ENCODE measurements around the gene SRPK1. TPM values are rescaled to one million over a fixed set of nuclear protein-coding genes. Genes with fewer than 3 reads are reported as not detected.

SRPK1 gene
- total and polyA plus RNA-seq, 10 of the 15 experiments (the other 5 are each of a cell fraction or from before 2014, with no cell fraction given) = 47.4 to 112 (median 85.8) TPM

- SMC1A ChIA-PET (ENCODE audit: uncharacterized antibody, unreplicated experiment) = interaction anchor here (0.6 to 1.5 kb wide), 5 partner anchors 13 to 407 kb away, joined by 3 to 4 read pairs (median 3); partner anchors contain the start of gene SRPK1
- RAD21 ChIA-PET (ENCODE audit: unreplicated experiment) = interaction anchor here (1.2 kb wide), 1 partner anchor 432 kb away, joined by 5 read pairs; no protein-coding TSS in a partner anchor
- BruUV-seq (replicated peaks) = no TSS peak
Measured at GRCh38 chr6:35954333-35954732, 33.4 kb upstream of the SRPK1 start.

More at GRCh38 chr6:35954333-35954732, 33.4 kb upstream of the SRPK1 start:
- ChIA-PET POLR2A (interaction anchor here (0.5 kb wide), 1 partner anchor 1250 kb away, joined by 4 read pairs; no protein-coding TSS in a partner anchor), CTCF (interaction anchor here (0.7 to 3.1 kb wide), 5 partner anchors 9 to 217 kb away, joined by 3 to 16 read pairs (median 3); partner anchors contain the start of gene ARMC12)
- in situ Hi-C loops (cut with MboI) (no loop called here), intact Hi-C loops (cut with micrococcal nuclease; ENCODE audit: unreplicated experiment) (loop anchor here (10.0 kb wide), 1 partner anchor 430 kb away; no protein-coding TSS in a partner anchor)
- Histone ChIP-seq H3K4me3 (no peak overlapping the region), H3K9ac (ENCODE audit: control insufficient read depth, insufficient read depth, low read length) (no peak overlapping the region), H3K27ac (ENCODE audit: control insufficient read depth, insufficient read depth) (no peak overlapping the region), H3K27me3 (replicated peaks in 1 of 2; ENCODE audit: control insufficient read depth in 2 of 2, insufficient read depth in 2 of 2, low read length in 1 of 2) (no peaks in the 10 kb centered on the region; a peak in 1 of 4 replicates), H3K4me2 (ENCODE audit: control insufficient read depth, insufficient read depth) (no peak overlapping the region), H4K20me1 (ENCODE audit: control insufficient read depth, insufficient read depth) (no peaks in the 10 kb centered on the region), H3K36me3 (ENCODE audit: control insufficient read depth in 2 of 2, insufficient read depth in 2 of 2, low read length in 1 of 2) (no peaks in the 10 kb centered on the region), H3K79me2 (ENCODE audit: control insufficient read depth, insufficient read depth, low read length) (no peaks in the 10 kb centered on the region), H2AFZ (ENCODE audit: control insufficient read depth, low read depth, low read length) (no peak overlapping the region), H3K9me3 (replicated peaks; ENCODE audit: control insufficient read depth, insufficient read depth, low read length) (no peaks in the 10 kb centered on the region), H3K4me1 (ENCODE audit: control insufficient read depth, insufficient read depth, low read length) (no peaks in the 10 kb centered on the region)
- DNase-seq (ENCODE audit: low read depth, low spot score) (no peak), ATAC-seq (no peak), FAIRE-seq (no peak)
- WGBS (ENCODE audit: insufficient coverage, insufficient replicate concordance, low lambda C conversion rate, missing lambda C conversion rate) = 63% methylated on average over 7 of the region's 7 CpGs
- TF ChIP-seq MEF2A (IDR thresholded peaks at IDR 0.05; ENCODE audit: insufficient read depth, low read depth, low read length) (no peak), ZNF592 (IDR thresholded peaks at IDR 0.05) (no peak), NFIC (IDR thresholded peaks at IDR 0.05; ENCODE audit: low read depth, low read length) (no peak), SRF (IDR thresholded peaks at IDR 0.05; ENCODE audit: low read depth in 2 of 2, low read length in 2 of 2) (no peak), NR2C1 (IDR thresholded peaks at IDR 0.05) (no peak), USF1 (IDR thresholded peaks at IDR 0.05; ENCODE audit: borderline replicate concordance, extremely low read length, insufficient read depth, low read depth, low read length) (no peak), KDM1A (IDR thresholded peaks at IDR 0.05; ENCODE audit: borderline replicate concordance) (no peak), WRNIP1 (IDR thresholded peaks at IDR 0.05; ENCODE audit: borderline replicate concordance, low read depth, low read length) (no peak), ASH2L (IDR thresholded peaks at IDR 0.05; ENCODE audit: borderline replicate concordance, low read depth) (no peak), TCF12 (IDR thresholded peaks at IDR 0.05; ENCODE audit: low read depth, low read length) (no peak), SIN3A (IDR thresholded peaks at IDR 0.05; ENCODE audit: low read depth, low read length) (no peak), NR2C2 (IDR thresholded peaks at IDR 0.05; ENCODE audit: borderline replicate concordance, control insufficient read depth, insufficient read length, low read depth) (no peak), LARP7 (IDR thresholded peaks at IDR 0.05) (no peak), RCOR1 (conservative IDR thresholded peaks at IDR 0.05; ENCODE audit: low read depth, low read length) (no peak), ZNF24 (IDR thresholded peaks at IDR 0.05) (no peak), FOXK2 (IDR thresholded peaks at IDR 0.05) (no peak)
